LNCAP (cell line): Measurements from ENCODE around the gene RGS13.

Source experiments
- CTCF ChIP-seq: fragments of 450-650 bp; IDR thresholded peaks from 2 replicates; pipeline ENCODE4 v1.5.1; 2017; ENCODE audit warnings: mild to moderate bottlenecking

Gene RGS13

GRCh38 chr1:192706936-192707335 lies 71.0 kb downstream of the RGS13 start:
- no peak for TF ChIP-seq CTCF

GRCh38 chr1:192707978-192708547 lies 72.1 kb downstream of the RGS13 start:
- no peak for TF ChIP-seq CTCF

GRCh38 chr1:192709544-192709943 lies 73.6 kb downstream of the RGS13 start:
- TF ChIP-seq CTCF = no peak
